ENCODE data around the gene SORBS1.
A peak's percentile ranks its signal among the peaks of the same experiment; 100 is the strongest.

SORBS1 gene

DNA sequence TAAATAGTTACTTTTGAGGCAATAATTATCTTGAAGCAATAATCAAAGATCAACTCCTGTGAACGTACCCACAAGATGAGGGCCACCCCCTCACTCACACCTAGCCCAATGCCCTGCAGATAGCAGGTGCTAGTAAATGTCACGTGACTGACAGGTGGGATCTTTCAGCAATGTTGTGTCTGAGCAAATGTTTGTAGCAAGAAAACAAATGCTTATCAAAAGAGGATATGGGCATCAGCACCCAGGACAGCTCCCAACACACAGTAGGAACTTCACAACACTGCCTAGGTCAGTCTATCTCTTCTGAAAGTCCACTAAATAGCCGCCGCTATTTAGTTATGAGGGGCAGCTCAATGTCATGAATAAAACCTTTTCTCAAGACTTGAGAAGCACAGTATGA lies 149.5 kb downstream of the SORBS1 start:
- no peak overlapping the region for H3K4me3 Mint-ChIP-seq

DNA sequence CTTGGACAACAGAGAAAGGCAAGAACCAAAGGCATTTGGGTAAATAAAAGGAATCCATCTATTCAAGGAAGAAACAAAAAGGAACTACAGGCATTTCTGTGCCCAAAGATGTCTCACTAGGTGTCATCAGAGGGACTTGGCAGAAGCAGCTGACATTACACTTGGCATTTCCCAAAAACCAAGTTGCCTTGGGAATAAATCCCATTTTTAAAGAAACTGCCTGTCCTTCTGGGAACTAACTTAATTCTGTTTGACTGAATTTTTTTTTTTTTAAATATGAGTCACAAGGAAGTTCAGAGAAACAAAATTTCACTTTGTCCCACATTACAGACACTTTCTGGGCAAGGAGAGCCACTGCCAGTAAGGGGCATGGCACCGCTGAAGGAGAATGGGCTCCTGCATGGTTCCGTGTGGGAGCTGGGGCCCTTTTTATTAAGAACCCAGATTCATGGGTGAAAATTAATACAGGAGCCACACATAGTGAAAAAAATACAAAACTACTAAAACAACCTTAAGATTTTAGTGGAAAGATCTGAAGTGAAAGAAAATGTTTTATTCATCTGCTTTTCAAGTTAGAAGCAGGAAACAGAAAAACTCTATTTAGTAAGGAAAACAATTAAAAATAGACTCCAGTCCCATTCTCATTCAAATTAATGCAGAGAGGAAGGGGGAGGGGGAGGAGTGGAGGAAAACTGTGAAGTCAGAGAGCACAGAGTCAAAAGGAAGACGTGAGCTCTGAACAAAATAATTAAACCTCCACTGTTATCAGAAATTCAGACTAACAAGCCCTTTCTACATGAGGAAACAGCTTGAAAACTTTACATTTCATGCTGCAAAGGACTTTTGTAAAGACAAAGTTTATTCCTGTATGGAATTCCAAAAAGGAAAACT lies 151.9 kb downstream of the SORBS1 start:
- no peaks in the 10 kb centered on the region for H3K36me3 Mint-ChIP-seq (ENCODE audit: low read depth)
- no peaks in the 10 kb centered on the region for H3K9me3 Mint-ChIP-seq
- H3K4me1 Mint-ChIP-seq (ENCODE audit: low read depth): no peaks in the 10 kb centered on the region
- H3K27me3 Mint-ChIP-seq: peaks cover 5% of the 10 kb centered on the region
- no peak overlapping the region for H3K27ac Mint-ChIP-seq
- no peak overlapping the region for H3K4me3 Mint-ChIP-seq

More for the DNA sequence above, 149.5 kb downstream of the SORBS1 start:
- no peaks in the 10 kb centered on the region for H3K36me3 Mint-ChIP-seq (ENCODE audit: low read depth)
- H3K4me1 Mint-ChIP-seq (ENCODE audit: low read depth): no peaks in the 10 kb centered on the region
- no peak overlapping the region for H3K27ac Mint-ChIP-seq
- no peaks in the 10 kb centered on the region for H3K9me3 Mint-ChIP-seq
- peaks cover under 1% of the 10 kb centered on the region for H3K27me3 Mint-ChIP-seq

DNA sequence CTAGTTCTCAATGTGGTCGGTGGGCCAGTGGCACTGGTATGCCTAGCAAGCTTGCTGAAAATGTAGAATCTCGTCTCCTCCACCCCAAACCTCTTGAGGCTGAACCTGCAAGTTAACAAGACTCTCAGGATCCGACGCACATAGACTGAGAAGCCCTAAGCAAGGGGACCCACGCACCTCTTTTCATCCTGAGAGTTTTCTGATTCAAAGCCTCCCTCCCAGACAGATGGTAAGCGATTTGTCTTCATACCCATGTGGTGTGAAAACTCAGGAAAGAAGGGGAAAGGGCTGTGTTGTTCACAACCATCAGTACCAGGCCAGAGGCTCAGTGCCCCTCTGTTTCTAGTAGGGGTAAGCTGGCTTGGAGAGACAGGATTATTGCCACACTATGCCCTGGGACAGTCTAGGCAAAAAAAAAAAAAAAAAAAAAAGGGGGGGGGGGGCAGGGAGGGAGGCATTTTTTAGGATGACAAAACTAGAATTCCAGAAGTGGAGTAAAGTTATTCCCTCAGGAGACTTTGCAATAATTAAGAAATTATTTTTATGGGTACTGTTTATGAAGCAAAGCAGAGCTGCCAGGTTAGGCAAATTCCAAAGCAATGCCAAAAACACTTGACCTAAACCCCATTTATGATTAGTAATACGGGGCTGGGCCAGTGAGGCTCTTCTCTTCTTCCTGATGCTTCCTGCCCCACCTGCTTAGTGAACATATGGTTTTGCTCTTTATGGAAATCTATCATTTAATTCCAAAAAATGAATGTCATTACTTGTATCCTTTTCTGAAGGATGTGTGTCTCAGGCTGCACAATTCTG lies 152.8 kb downstream of the SORBS1 start:
- H3K4me3 Mint-ChIP-seq: no peak overlapping the region
- no peak overlapping the region for H3K27ac Mint-ChIP-seq
- H3K36me3 Mint-ChIP-seq (ENCODE audit: low read depth): no peaks in the 10 kb centered on the region
- H3K27me3 Mint-ChIP-seq: peaks cover 5% of the 10 kb centered on the region
- H3K9me3 Mint-ChIP-seq: no peaks in the 10 kb centered on the region
- H3K4me1 Mint-ChIP-seq (ENCODE audit: low read depth): no peaks in the 10 kb centered on the region

DNA sequence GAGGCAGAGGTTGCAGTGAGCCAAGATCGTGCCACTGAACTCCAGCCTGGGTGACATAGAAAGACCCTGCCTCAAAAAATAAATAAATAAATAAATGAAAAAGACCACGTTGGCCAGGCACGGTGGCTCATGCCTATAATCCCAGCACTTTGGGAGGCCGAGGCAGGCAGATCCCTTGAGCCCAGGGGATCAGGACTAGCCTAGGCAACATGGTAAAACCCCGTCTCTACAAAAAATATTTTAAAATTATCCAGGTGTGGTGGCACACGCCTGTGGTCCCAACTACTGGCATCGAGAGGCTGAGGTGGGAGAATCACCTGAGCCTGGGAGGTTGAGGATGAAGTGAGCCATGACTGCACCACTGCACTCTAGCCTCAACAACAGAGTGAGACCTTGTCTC lies 153.6 kb downstream of the SORBS1 start:
- H3K36me3 Mint-ChIP-seq (ENCODE audit: low read depth): no peaks in the 10 kb centered on the region
- no peak overlapping the region for H3K4me3 Mint-ChIP-seq
- H3K27ac Mint-ChIP-seq: no peak overlapping the region
- no peaks in the 10 kb centered on the region for H3K4me1 Mint-ChIP-seq (ENCODE audit: low read depth)
- peaks cover 5% of the 10 kb centered on the region for H3K27me3 Mint-ChIP-seq
- no peaks in the 10 kb centered on the region for H3K9me3 Mint-ChIP-seq

DNA sequence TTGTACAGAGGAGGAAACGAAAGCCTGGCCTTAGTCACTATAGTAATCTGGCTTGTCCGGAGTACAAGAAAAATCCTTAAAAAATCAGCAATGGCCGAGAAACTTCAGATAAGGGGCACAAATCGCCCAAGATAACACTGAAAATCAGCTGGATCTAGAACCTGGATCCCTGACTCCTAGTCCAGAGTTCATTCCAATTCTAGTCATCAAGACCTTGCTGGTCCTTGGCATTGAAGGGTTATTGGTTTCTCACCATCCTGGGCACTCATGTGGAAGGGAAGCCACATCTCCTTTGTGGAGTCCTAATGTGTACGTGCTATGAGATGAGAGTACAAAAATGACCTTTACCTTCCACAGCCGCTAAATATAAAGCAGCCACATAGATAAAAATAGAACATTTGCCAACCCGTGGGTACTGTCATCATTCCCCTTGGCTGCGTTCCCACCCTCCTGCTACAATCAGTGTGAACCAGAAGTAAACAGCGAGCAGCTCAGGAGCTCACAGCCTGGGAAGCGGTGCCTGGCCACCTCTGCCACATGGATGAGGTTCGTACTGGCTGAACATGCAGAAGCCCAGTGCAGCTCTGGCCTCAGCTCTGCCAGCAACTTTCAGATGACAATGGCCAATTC lies 154.4 kb downstream of the SORBS1 start:
- no peaks in the 10 kb centered on the region for H3K36me3 Mint-ChIP-seq (ENCODE audit: low read depth)
- no peak overlapping the region for H3K4me3 Mint-ChIP-seq
- H3K4me1 Mint-ChIP-seq (ENCODE audit: low read depth): no peaks in the 10 kb centered on the region
- H3K27me3 Mint-ChIP-seq: peaks cover 5% of the 10 kb centered on the region
- H3K9me3 Mint-ChIP-seq: no peaks in the 10 kb centered on the region
- H3K27ac Mint-ChIP-seq: no peak overlapping the region

DNA sequence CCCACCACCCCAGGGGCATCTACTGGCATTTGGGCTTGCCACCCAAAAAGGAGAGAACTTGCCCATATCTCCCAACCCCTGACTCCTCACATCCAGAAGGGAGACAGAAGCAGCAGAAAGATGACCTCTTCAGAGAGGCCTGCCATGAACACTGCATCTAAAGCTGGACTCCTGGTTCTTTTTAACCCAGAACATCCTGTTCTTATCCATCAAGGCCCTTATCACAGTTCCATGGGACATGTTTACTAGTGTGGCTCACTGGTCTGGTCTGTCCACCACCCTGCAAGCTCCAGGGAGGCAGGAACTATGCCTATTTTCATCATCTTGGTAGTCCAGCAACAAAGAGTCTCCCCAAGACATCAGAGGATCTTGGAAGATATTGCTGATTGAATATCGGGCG lies 155.5 kb downstream of the SORBS1 start:
- H3K4me1 Mint-ChIP-seq (ENCODE audit: low read depth): no peaks in the 10 kb centered on the region
- no peaks in the 10 kb centered on the region for H3K36me3 Mint-ChIP-seq (ENCODE audit: low read depth)
- H3K4me3 Mint-ChIP-seq: no peak overlapping the region
- H3K9me3 Mint-ChIP-seq: no peaks in the 10 kb centered on the region
- no peak overlapping the region for H3K27ac Mint-ChIP-seq
- H3K27me3 Mint-ChIP-seq: peaks cover 5% of the 10 kb centered on the region

DNA sequence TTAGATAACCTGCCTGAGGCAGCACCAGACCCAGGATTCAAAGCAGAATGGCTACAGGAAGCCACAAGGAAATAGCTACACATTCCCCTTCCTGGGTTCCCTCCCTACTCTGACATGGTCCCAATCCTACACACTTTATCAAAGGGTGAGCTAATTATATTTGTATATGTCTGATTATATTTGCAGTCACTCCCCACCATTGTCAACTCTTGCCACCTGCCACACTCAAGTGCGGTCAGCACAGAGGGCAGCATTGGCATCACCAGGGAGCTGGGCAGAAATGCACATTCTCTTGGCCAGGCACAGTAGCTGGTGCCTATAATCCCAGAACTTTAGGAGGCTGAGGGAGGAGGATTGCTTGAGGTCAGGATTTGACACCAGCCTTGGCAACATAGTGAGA lies 156.3 kb downstream of the SORBS1 start:
- Mint-ChIP-seq H3K4me3 (no peak overlapping the region), H3K27me3 (peaks cover 5% of the 10 kb centered on the region), H3K27ac (no peak overlapping the region), H3K36me3 (ENCODE audit: low read depth) (no peaks in the 10 kb centered on the region), H3K4me1 (ENCODE audit: low read depth) (no peaks in the 10 kb centered on the region), H3K9me3 (no peaks in the 10 kb centered on the region)

DNA sequence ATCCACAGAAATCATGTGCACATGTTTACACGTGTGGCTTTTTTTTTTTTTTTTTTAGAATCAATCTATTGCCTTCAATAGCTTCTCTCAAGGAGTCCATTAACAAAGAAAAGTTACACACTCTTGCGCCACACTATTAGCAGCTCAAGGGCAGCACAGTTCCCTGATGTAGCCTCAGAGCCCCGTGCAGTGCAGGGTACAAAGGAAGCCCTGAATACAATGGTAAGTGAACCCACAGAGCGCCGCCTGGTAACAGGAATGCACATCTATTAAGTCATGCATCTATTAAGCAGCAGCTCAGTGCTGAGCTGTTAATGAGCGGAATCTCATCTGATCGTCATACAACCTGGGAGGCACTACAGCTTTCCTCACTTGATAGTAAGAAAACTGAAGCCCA lies 156.7 kb downstream of the SORBS1 start:
- no peaks in the 10 kb centered on the region for H3K9me3 Mint-ChIP-seq
- H3K36me3 Mint-ChIP-seq (ENCODE audit: low read depth): no peaks in the 10 kb centered on the region
- no peaks in the 10 kb centered on the region for H3K4me1 Mint-ChIP-seq (ENCODE audit: low read depth)
- H3K4me3 Mint-ChIP-seq: no peak overlapping the region
- no peak overlapping the region for H3K27ac Mint-ChIP-seq
- peaks cover 5% of the 10 kb centered on the region for H3K27me3 Mint-ChIP-seq

DNA sequence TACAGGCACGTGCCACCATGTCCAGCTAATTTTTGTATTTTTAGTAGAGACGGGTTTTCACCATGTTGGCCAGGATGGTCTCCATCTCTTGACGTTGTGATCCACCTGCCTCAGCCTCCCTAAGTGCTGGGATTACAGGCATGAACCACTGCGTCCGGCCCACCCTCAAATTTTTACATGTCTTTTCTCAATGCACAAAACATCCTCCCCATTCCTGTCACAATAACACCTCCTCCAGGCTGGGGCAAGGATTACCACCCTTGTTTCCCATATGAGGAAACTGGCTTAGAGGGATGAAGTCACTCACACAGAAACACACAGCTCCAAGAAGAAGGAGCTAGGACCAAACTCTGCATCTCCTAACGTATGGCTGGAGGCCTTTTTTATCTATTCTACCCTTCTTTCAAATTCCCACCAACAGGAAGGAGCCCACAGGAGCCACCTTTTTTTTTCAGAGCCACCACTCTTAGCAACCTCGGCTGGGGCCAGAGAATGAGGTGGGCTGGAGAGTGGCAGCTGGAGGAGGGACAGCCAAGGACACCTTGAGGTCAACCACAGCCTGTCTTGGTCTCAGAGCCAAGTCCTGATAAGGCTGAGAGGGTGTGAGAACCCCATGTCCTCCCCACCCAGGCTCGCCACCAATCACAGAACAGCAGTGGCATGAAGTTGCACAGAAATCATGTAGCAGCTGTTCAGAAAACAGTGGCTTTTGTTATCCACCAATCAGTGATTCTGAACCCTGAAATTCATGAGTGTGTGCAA lies 157.3 kb downstream of the SORBS1 start:
- Mint-ChIP-seq H3K9me3 (no peaks in the 10 kb centered on the region), H3K27ac (no peak overlapping the region), H3K27me3 (peaks cover 5% of the 10 kb centered on the region), H3K36me3 (ENCODE audit: low read depth) (no peaks in the 10 kb centered on the region), H3K4me1 (ENCODE audit: low read depth) (no peaks in the 10 kb centered on the region), H3K4me3 (no peak overlapping the region)

DNA sequence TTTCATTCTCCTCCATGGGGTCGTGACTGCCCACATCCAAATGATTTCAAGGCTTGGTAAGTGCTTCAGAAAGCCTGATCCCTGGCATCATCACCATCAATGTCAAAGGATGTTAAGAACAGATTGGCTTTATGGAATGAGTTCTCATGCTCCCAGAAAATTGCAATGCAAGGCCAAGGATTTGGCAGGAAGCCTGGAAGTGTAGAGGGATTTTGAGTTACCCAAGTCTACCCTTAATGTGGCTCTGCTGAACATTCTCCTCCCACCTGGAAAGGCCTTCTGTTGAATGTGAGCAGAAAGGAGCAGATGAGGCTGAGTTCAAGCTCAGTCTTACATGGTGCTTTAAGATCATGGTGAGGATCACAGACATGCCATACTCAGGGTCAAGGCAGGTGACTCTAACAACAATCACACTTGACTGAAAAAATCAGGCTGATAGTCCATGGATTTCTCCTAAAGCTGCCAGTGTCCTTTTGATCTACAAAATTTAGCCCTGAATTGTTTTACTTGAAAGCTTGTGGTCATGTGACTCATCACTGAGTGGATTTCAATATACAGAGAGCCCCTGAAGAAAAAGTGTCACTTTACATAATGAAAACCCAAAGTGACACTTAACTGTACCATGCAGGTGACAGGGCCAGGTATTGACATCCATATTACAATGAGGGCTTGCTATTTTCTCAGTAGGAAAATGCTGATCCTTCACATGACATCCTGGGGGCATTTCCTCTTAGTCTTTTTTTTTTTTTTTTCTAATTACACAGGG lies 159.3 kb downstream of the SORBS1 start:
- H3K4me3 Mint-ChIP-seq: no peak overlapping the region
- H3K4me1 Mint-ChIP-seq (ENCODE audit: low read depth): no peaks in the 10 kb centered on the region
- no peaks in the 10 kb centered on the region for H3K36me3 Mint-ChIP-seq (ENCODE audit: low read depth)
- peaks cover 5% of the 10 kb centered on the region for H3K27me3 Mint-ChIP-seq
- H3K27ac Mint-ChIP-seq: no peak overlapping the region
- no peaks in the 10 kb centered on the region for H3K9me3 Mint-ChIP-seq

DNA sequence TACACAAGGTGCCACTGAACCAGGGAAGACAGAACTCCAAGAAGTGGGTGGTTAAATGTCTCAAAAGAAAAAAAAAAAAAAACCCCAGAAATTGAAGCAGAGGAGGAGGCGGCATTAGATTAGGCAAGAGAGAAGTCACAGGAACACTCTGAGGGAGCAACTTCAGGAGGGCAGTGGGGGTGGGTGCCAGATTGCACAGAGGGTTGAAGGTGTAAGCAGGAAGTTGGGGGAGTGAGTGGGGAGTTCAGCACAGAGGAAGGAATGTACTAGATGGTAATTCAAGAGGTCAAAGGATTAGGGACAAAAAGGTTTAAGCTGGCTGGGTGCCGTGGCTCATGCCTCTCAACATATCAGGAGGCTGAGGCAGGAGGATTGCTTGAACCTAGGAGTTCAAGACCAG lies 160.4 kb downstream of the SORBS1 start:
- no peaks in the 10 kb centered on the region for H3K9me3 Mint-ChIP-seq
- no peaks in the 10 kb centered on the region for H3K4me1 Mint-ChIP-seq (ENCODE audit: low read depth)
- H3K4me3 Mint-ChIP-seq: no peak overlapping the region
- H3K36me3 Mint-ChIP-seq (ENCODE audit: low read depth): no peaks in the 10 kb centered on the region
- H3K27ac Mint-ChIP-seq: peak overlapping the region; percentile 33
- no peaks in the 10 kb centered on the region for H3K27me3 Mint-ChIP-seq

DNA sequence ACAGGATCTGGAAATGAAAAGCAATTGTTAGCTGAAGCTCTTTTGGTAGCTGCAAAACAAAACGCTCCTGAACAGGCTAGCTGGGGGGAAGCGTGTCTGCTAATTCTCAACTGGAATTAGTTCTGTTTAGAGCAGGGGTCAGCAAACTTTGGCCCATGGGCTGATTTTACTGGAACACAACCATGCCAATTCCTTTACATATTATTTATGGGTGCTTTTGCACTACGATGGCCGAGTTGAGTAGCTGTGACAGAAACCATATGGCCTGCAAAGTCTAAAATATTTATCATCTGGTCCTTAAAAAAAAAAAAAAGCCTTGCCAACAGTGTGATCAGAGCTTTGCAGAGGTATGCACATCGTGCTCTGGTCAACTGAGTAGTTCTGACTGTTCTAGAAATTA lies 162.0 kb downstream of the SORBS1 start:
- no peak overlapping the region for H3K4me3 Mint-ChIP-seq
- peaks cover 2% of the 10 kb centered on the region for H3K27me3 Mint-ChIP-seq
- H3K9me3 Mint-ChIP-seq: no peaks in the 10 kb centered on the region
- no peaks in the 10 kb centered on the region for H3K36me3 Mint-ChIP-seq (ENCODE audit: low read depth)
- H3K4me1 Mint-ChIP-seq (ENCODE audit: low read depth): peaks cover 3% of the 10 kb centered on the region
- H3K27ac Mint-ChIP-seq: no peak overlapping the region

DNA sequence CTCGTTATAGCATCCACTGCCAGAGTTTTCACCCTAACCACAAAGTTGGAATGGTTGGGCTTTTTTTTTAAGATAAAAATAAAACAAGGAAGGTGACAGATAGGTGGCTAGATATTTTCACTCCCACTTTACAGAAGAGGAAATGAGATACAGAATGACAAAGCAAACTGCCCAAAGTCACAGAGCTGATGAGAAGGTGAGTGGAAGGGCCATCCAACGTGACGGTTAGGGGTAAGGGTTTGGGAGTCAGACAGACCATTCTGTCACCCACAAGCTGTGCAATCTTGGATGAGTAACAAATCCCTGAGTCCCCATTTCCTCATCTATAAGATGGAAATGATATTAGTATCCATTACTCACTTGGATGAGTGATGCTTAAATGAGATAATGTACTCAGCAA lies 163.4 kb downstream of the SORBS1 start:
- Mint-ChIP-seq H3K27me3 (peaks cover 7% of the 10 kb centered on the region), H3K9me3 (no peaks in the 10 kb centered on the region), H3K4me3 (no peak overlapping the region), H3K36me3 (ENCODE audit: low read depth) (no peaks in the 10 kb centered on the region), H3K27ac (no peak overlapping the region), H3K4me1 (ENCODE audit: low read depth) (peaks cover 9% of the 10 kb centered on the region)

DNA sequence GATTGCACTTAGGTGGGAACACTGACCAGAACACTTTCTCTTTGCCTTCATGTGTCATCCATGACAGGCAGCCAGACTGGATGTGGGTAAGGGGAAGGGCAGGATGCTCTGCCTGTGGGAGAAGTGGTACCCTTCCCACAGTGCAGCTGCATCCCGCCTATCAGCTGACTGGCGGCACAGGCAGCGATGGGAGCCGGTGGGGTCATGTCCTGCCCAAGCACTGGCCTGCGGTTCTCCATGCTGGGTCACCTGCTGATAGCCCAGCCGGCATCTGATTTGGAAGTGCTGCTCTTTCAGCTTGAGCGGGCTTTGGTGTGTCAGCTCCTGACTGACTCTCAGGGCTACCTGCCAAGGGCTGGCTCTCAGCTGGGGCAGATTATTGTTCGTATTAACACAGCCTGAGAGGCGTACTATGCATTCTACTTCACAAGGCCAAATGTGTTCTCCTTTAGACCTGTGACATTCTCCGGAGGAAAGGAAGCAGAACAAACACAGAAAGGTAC lies 165.2 kb downstream of the SORBS1 start:
- H3K27ac Mint-ChIP-seq: no peak overlapping the region
- no peaks in the 10 kb centered on the region for H3K36me3 Mint-ChIP-seq (ENCODE audit: low read depth)
- no peak overlapping the region for H3K4me3 Mint-ChIP-seq
- H3K9me3 Mint-ChIP-seq: no peaks in the 10 kb centered on the region
- peaks cover 9% of the 10 kb centered on the region for H3K4me1 Mint-ChIP-seq (ENCODE audit: low read depth)
- H3K27me3 Mint-ChIP-seq: peaks cover 7% of the 10 kb centered on the region

All from stimulated activated naive CD8-positive, alpha-beta T cell treated with anti-CD3 and anti-CD28 coated beads, Interleukin-15, Interleukin-2, amounts not matched to agents 100 ng/mL and 50 ng/mL, for 24 hours (primary cell).